HepG2 (cell line): ENCODE data around the gene YIF1A. TPM values are rescaled to one million over a fixed set of nuclear protein-coding genes. Genes with fewer than 3 reads are reported as not detected.

ENCODE experiments used
- ATRX ChIP-seq: sonication (generic); formaldehyde crosslinking; IDR thresholded peaks from 2 replicates; pipeline ENCODE4 v1.4.0; 2020; ENCODE audit warnings: missing genetic modification reagents, borderline replicate concordance
- KAT2B ChIP-seq: fragments of 150-350 bp; IDR thresholded peaks from 2 replicates; pipeline ENCODE4 v1.6.1; 2014; ENCODE audit warnings: low read depth, low read length, borderline replicate concordance
- KDM6A ChIP-seq: IDR thresholded peaks from 2 replicates; pipeline ENCODE4 v1.6.1; 2016; ENCODE audit warnings: low read depth
- SIN3A ChIP-seq: IDR thresholded peaks from 2 replicates; pipeline ENCODE4 v1.6.1; 2011; ENCODE audit warnings: low read depth, mild to moderate bottlenecking, control low read depth, low read length, borderline replicate concordance
- SUZ12 ChIP-seq: fragments of 150-350 bp; IDR thresholded peaks from 2 replicates; pipeline ENCODE4 v1.6.1; 2014; ENCODE audit warnings: low read depth, low read length
- ZNF317 ChIP-seq: sonication (generic); formaldehyde crosslinking; IDR thresholded peaks from 2 replicates; pipeline ENCODE4 v1.5.0; 2020; ENCODE audit warnings: mild to moderate bottlenecking, missing genetic modification reagents
- ZNF383 ChIP-seq: sonication (generic); formaldehyde crosslinking; IDR thresholded peaks from 2 replicates; pipeline ENCODE4 v1.4.0; 2020; ENCODE audit warnings: missing genetic modification reagents, mild to moderate bottlenecking, borderline replicate concordance
- polyA plus RNA-seq, 8 experiments: library from polyadenylated mRNA; depleted of rRNA in 3 of 8; stranded (reverse) in 7 of 8; unstranded in 1 of 8; fragments of >200 nt; fragmentation: Illumina TruSeq in 4 of 8; extraction: Trizol in 4 of 8; gene quantifications; 2 replicates each; pipeline versions ENCODE4 v1.2.1 to v1.2.3, GENCODE V29; 2011 to 2016; ENCODE audit warnings: low read depth in 4 of 8, missing spikeins in 1 of 8, mixed read lengths in 1 of 8; ENCODE audit not compliant: insufficient read depth in 1 of 8
- total RNA-seq, 5 experiments: library from RNA; depleted of rRNA; stranded (reverse); fragments of >200 nt; fragmentation: Illumina TruSeq; extraction: Trizol; gene quantifications; 2 replicates each; pipeline ENCODE4 v1.2.3, GENCODE V29; 2016; ENCODE audit warnings: low read depth in 1 of 5
- TF ChIP-seq, protein P1 (sequence below): sonication (generic); formaldehyde crosslinking; IDR thresholded peaks from 2 replicates; pipeline ENCODE4 v1.5.0; 2020; ENCODE audit warnings: missing genetic modification reagents
- TF ChIP-seq, protein P2 (sequence below): sonication (generic); formaldehyde crosslinking; IDR thresholded peaks from 2 replicates; pipeline ENCODE4 v1.4.0; 2020; ENCODE audit warnings: missing genetic modification reagents
- TF ChIP-seq, protein P3 (sequence below): sonication (generic); formaldehyde crosslinking; IDR thresholded peaks from 2 replicates; pipeline ENCODE4 v1.4.0; 2020; ENCODE audit warnings: mild to moderate bottlenecking, missing genetic modification reagents
- TF ChIP-seq, protein P4 (sequence below): sonication (generic); formaldehyde crosslinking; IDR thresholded peaks from 2 replicates; pipeline ENCODE4 v1.5.1; 2020; ENCODE audit warnings: mild to moderate bottlenecking, missing genetic modification reagents, moderate library complexity
- TF ChIP-seq, protein P5 (sequence below): sonication (generic); formaldehyde crosslinking; IDR thresholded peaks from 2 replicates; pipeline ENCODE4 v1.4.0; 2020; ENCODE audit warnings: missing genetic modification reagents

YIF1A gene
- total and polyA plus RNA-seq, 2 of the 13 experiments (the other 11 are each of a cell fraction or from before 2014, with no cell fraction given): 133 to 145 TPM

DNA sequence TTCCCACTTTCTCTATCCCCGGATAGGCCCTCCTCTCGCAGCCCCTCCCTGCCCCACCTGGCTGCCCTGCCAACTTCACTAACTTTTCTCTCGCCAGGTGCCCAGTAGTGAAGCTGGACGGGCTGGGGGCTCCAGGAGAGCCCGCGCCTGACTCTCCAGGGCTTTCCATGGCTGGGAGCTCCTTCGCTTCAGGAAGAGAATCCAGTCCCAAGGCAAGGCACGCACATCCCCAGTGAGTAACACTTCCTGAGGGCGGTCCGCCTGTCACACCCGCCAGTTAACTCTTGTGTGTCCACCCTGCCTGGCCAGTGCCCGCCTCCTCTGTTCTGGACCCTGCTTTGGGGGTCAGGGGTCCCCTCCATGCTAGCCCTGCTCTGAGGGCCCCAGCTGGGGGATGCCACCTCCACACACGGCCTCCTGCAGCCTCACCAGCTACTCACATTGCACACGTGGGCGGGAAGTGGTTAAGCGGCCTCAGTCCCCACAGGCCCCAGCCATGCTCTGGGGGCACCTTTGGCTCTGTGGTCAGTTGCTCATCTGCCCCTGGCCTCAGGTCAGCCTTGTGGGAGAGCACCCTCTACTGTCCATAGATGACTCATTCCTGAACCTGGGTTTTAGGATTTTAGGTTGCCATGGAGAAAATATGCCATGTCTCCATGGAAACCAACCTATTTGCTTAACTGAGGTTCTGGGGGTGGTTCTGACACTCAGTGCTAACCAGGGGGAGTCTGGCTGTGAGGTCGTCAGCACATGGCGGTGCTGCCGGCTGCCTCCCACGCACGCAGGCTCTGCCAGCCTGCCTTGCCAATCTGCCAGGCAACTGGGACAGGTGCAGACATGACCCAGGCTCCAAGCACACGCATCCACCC lies 47.5 kb upstream of the YIF1A start, which contains the start of gene RIN1 (continued):
- TF ChIP-seq KAT2B (no peak), ZNF383 (no peak), SUZ12 (no peak), ATRX (CRISPR knock-in tag) (no peak), KDM6A (CRISPR knock-in tag) (peak; percentile 71; the same call in 1 of the 2 replicates), ZNF317 (CRISPR knock-in tag) (peak; percentile 76; the same call in 1 of the 2 replicates), SIN3A (peak; percentile 75)
- TF ChIP-seq, protein P1, sequence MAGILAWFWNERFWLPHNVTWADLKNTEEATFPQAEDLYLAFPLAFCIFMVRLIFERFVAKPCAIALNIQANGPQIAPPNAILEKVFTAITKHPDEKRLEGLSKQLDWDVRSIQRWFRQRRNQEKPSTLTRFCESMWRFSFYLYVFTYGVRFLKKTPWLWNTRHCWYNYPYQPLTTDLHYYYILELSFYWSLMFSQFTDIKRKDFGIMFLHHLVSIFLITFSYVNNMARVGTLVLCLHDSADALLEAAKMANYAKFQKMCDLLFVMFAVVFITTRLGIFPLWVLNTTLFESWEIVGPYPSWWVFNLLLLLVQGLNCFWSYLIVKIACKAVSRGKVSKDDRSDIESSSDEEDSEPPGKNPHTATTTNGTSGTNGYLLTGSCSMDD: no peak
- TF ChIP-seq, protein P2, sequence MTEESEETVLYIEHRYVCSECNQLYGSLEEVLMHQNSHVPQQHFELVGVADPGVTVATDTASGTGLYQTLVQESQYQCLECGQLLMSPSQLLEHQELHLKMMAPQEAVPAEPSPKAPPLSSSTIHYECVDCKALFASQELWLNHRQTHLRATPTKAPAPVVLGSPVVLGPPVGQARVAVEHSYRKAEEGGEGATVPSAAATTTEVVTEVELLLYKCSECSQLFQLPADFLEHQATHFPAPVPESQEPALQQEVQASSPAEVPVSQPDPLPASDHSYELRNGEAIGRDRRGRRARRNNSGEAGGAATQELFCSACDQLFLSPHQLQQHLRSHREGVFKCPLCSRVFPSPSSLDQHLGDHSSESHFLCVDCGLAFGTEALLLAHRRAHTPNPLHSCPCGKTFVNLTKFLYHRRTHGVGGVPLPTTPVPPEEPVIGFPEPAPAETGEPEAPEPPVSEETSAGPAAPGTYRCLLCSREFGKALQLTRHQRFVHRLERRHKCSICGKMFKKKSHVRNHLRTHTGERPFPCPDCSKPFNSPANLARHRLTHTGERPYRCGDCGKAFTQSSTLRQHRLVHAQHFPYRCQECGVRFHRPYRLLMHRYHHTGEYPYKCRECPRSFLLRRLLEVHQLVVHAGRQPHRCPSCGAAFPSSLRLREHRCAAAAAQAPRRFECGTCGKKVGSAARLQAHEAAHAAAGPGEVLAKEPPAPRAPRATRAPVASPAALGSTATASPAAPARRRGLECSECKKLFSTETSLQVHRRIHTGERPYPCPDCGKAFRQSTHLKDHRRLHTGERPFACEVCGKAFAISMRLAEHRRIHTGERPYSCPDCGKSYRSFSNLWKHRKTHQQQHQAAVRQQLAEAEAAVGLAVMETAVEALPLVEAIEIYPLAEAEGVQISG (CRISPR knock-in tag): peak; percentile 90
- TF ChIP-seq, protein P3, sequence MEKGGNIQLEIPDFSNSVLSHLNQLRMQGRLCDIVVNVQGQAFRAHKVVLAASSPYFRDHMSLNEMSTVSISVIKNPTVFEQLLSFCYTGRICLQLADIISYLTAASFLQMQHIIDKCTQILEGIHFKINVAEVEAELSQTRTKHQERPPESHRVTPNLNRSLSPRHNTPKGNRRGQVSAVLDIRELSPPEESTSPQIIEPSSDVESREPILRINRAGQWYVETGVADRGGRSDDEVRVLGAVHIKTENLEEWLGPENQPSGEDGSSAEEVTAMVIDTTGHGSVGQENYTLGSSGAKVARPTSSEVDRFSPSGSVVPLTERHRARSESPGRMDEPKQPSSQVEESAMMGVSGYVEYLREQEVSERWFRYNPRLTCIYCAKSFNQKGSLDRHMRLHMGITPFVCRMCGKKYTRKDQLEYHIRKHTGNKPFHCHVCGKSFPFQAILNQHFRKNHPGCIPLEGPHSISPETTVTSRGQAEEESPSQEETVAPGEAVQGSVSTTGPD (CRISPR knock-in tag): no peak
- TF ChIP-seq, protein P4, sequence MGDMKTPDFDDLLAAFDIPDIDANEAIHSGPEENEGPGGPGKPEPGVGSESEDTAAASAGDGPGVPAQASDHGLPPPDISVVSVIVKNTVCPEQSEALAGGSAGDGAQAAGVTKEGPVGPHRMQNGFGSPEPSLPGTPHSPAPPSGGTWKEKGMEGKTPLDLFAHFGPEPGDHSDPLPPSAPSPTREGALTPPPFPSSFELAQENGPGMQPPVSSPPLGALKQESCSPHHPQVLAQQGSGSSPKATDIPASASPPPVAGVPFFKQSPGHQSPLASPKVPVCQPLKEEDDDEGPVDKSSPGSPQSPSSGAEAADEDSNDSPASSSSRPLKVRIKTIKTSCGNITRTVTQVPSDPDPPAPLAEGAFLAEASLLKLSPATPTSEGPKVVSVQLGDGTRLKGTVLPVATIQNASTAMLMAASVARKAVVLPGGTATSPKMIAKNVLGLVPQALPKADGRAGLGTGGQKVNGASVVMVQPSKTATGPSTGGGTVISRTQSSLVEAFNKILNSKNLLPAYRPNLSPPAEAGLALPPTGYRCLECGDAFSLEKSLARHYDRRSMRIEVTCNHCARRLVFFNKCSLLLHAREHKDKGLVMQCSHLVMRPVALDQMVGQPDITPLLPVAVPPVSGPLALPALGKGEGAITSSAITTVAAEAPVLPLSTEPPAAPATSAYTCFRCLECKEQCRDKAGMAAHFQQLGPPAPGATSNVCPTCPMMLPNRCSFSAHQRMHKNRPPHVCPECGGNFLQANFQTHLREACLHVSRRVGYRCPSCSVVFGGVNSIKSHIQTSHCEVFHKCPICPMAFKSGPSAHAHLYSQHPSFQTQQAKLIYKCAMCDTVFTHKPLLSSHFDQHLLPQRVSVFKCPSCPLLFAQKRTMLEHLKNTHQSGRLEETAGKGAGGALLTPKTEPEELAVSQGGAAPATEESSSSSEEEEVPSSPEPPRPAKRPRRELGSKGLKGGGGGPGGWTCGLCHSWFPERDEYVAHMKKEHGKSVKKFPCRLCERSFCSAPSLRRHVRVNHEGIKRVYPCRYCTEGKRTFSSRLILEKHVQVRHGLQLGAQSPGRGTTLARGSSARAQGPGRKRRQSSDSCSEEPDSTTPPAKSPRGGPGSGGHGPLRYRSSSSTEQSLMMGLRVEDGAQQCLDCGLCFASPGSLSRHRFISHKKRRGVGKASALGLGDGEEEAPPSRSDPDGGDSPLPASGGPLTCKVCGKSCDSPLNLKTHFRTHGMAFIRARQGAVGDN: peak; percentile 85
- TF ChIP-seq, protein P5, sequence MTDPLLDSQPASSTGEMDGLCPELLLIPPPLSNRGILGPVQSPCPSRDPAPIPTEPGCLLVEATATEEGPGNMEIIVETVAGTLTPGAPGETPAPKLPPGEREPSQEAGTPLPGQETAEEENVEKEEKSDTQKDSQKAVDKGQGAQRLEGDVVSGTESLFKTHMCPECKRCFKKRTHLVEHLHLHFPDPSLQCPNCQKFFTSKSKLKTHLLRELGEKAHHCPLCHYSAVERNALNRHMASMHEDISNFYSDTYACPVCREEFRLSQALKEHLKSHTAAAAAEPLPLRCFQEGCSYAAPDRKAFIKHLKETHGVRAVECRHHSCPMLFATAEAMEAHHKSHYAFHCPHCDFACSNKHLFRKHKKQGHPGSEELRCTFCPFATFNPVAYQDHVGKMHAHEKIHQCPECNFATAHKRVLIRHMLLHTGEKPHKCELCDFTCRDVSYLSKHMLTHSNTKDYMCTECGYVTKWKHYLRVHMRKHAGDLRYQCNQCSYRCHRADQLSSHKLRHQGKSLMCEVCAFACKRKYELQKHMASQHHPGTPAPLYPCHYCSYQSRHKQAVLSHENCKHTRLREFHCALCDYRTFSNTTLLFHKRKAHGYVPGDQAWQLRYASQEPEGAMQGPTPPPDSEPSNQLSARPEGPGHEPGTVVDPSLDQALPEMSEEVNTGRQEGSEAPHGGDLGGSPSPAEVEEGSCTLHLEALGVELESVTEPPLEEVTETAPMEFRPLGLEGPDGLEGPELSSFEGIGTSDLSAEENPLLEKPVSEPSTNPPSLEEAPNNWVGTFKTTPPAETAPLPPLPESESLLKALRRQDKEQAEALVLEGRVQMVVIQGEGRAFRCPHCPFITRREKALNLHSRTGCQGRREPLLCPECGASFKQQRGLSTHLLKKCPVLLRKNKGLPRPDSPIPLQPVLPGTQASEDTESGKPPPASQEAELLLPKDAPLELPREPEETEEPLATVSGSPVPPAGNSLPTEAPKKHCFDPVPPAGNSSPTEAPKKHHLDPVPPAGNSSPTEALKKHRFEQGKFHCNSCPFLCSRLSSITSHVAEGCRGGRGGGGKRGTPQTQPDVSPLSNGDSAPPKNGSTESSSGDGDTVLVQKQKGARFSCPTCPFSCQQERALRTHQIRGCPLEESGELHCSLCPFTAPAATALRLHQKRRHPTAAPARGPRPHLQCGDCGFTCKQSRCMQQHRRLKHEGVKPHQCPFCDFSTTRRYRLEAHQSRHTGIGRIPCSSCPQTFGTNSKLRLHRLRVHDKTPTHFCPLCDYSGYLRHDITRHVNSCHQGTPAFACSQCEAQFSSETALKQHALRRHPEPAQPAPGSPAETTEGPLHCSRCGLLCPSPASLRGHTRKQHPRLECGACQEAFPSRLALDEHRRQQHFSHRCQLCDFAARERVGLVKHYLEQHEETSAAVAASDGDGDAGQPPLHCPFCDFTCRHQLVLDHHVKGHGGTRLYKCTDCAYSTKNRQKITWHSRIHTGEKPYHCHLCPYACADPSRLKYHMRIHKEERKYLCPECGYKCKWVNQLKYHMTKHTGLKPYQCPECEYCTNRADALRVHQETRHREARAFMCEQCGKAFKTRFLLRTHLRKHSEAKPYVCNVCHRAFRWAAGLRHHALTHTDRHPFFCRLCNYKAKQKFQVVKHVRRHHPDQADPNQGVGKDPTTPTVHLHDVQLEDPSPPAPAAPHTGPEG (CRISPR knock-in tag): no peak
